Fibroblast of villous mesenchyme (primary cell): ENCODE results near the gene CYSRT1. TPM values are rescaled to one million over a fixed set of nuclear protein-coding genes. Genes with fewer than 3 reads are reported as not detected.
A peak's percentile ranks its signal among the peaks of the same experiment; 100 is the strongest.

Experiments used
- DNase-seq: peaks from one replicate; pipeline ENCODE4 v3.0.0-alpha.2; 2010; ENCODE audit warnings: low read depth
- H3K4me3 ChIP-seq: 2 replicates; pipeline ENCODE4 v1.5.1; 2011; ENCODE audit warnings: low read depth, mild to moderate bottlenecking, low read length
- CTCF ChIP-seq: IDR thresholded peaks from 2 replicates; pipeline ENCODE4 v1.5.1; 2012; ENCODE audit warnings: low read depth, mild to moderate bottlenecking, low read length; ENCODE audit not compliant: insufficient read depth
- total RNA-seq: library from RNA; depleted of rRNA; stranded (reverse); fragments of >200 nt; gene quantifications from 2 replicates; pipeline ENCODE4 v1.2.3, GENCODE V29; 2012

The CYSRT1 gene
- total RNA-seq, 1 donor, result under 0.01 TPM

GRCh38 chr9:137201205-137201868, 23.6 kb upstream of the CYSRT1 start:
- no peak for TF ChIP-seq CTCF
- H3K4me3 ChIP-seq, result peak overlapping the region; percentile 76
- DNase-seq, result no peak

- no peak overlapping the region for H3K4me3 ChIP-seq
- TF ChIP-seq CTCF, result no peak
- DNase-seq, result no peak
These were observed 22.0 kb upstream of the CYSRT1 start for GRCh38 chr9:137202966-137203365.

DNA sequence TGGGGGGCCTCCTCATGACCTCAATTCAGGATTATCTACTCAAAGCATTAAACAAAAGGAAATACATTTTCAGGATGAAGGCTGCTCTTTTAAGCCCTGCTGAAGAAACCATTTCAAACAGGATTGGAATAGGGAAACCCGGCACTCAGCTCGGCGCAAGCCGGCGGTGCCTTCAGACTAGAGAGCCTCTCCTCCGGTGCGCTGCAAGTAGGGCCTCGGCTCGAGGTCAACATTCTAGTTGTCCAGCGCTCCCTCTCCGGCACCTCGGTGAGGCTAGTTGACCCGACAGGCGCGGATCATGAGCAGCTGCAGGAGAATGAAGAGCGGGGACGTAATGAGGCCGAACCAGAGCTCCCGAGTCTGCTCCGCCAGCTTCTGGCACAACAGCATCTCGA, 20.2 kb upstream of the CYSRT1 start:
- peak overlapping the region; percentile 96 for H3K4me3 ChIP-seq
- no peak for TF ChIP-seq CTCF
- no peak for DNase-seq

GRCh38 chr9:137205126-137206069, 19.6 kb upstream of the CYSRT1 start, which contains the start of the genes NDOR1 and TMEM203:
NDOR1 (plus strand) TSS chr9:137205700; CDS start chr9:137205778, 78 bp downstream.
TMEM203 (minus strand) TSS chr9:137205648; CDS start chr9:137205414, 234 bp downstream.
- H3K4me3 ChIP-seq, result peak within 1 kb of the TSS; percentile 96
- TF ChIP-seq CTCF, result no peak
- peak; percentile 85 for DNase-seq

DNA sequence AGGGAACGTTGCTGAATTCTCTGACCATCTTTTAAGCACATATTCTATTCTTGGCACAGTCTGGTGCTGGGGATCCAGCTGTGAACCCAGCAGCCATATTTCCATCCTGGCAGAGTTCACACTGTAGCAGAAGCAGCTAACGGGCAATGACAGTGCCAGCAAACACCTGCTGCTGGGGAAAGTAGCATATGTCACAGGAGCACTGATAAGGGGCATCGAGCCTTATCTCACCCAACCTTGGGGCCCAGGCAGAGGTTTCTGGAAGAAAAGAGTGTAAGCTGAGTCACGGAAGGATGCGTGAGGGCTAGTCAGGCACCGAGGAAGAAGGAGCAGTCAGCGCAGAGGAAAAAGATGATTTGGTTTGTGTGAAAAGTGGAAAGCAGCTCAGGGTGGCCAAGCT, 18.4 kb upstream of the CYSRT1 start:
- no peak for TF ChIP-seq CTCF
- peak overlapping the region; percentile 96 for H3K4me3 ChIP-seq
- DNase-seq, result no peak

DNA sequence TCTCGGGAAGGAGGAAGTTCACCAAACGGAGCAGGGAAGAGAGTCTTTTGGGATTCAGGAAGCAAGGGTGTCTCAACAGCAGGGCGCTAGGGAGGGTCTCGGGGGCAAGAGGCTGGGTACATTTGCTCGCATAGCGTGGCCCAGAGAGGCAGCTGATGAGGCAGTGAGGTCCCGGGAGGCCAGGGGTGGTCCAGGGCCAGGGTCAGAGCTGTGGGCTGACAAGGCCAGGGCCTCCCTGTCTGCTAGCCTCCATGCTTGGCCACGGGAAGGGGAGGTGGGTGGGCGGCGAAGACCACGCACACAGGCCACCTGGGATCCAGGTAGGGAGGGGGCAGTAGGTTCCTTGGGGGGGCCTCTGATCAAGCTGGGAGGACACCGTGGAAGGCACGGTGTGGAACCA, 13.4 kb upstream of the CYSRT1 start:
- no peak overlapping the region for H3K4me3 ChIP-seq
- no peak for DNase-seq
- TF ChIP-seq CTCF, result no peak
